OCI-LY7 (cell line): ENCODE data around the gene ASB10. TPM values are rescaled to one million over a fixed set of nuclear protein-coding genes. Genes with fewer than 3 reads are reported as not detected.

Source experiments
- BruUV-seq: library from RNA; stranded (reverse); fragments of 400-500 nt; replicated peaks from 2 replicates; lab custom pipeline; 2021; lab: Mats Ljungman, UMichigan
- CTCF ChIA-PET: fragments of 300-600 bp; sonication (Branson Sonifier 250); formaldehyde crosslinking; loops from one replicate; lab custom pipeline; 2022; ENCODE audit warnings: antibody characterized with exemption; ENCODE audit not compliant: unreplicated experiment; lab: Charles Lee
- POLR2A ChIA-PET: fragments of 300-600 bp; sonication (Branson Sonifier 250); formaldehyde crosslinking; loops from one replicate; lab custom pipeline; 2022; ENCODE audit warnings: antibody characterized with exemption; lab: Charles Lee
- DNase-seq: peaks from one replicate; pipeline ENCODE4 v3.0.0-alpha.2; 2015; ENCODE audit warnings: low spot score
- H2AFZ ChIP-seq: fragments of 200-600 bp; sonication (generic), shearing (Covaris generic); 2 replicates; pipeline ENCODE4 v1.6.1; 2014; ENCODE audit warnings: mild to moderate bottlenecking, antibody characterized with exemption, low read length, moderate library complexity
- H3K27ac ChIP-seq: fragments of 200-600 bp; sonication (generic); 2 replicates; pipeline ENCODE4 v1.5.1; 2014; ENCODE audit warnings: mixed run types, low read depth, mild to moderate bottlenecking, moderate library complexity, low read length, inconsistent platforms; ENCODE audit not compliant: poor library complexity, severe bottlenecking
- H3K36me3 ChIP-seq: fragments of 200-600 bp; sonication (generic); 2 replicates; pipeline ENCODE4 v1.6.1; 2014; ENCODE audit warnings: mild to moderate bottlenecking, antibody characterized with exemption, low read length, moderate library complexity, mixed read lengths; ENCODE audit not compliant: insufficient read depth
- H3K4me1 ChIP-seq: fragments of 200-600 bp; sonication (generic); 2 replicates; pipeline ENCODE4 v1.5.1; 2014; ENCODE audit warnings: mild to moderate bottlenecking, low read length; ENCODE audit not compliant: insufficient read depth, poor library complexity, severe bottlenecking
- H3K4me2 ChIP-seq: fragments of 200-600 bp; sonication (generic); 2 replicates; pipeline ENCODE4 v1.6.1; 2014; ENCODE audit warnings: mild to moderate bottlenecking, low read length
- H3K4me3 ChIP-seq: fragments of 200-600 bp; sonication (generic); 2 replicates; pipeline ENCODE4 v1.5.1; 2014; ENCODE audit warnings: mild to moderate bottlenecking, low read depth, low read length; ENCODE audit not compliant: poor library complexity, severe bottlenecking
- H3K79me2 ChIP-seq: fragments of 200-600 bp; sonication (generic); 2 replicates; pipeline ENCODE4 v1.6.1; 2016; ENCODE audit warnings: low read depth, mild to moderate bottlenecking, low read length, moderate library complexity, mixed read lengths; ENCODE audit not compliant: insufficient read depth
- H3K9me2 ChIP-seq: fragments of 200-600 bp; sonication (generic); 2 replicates; pipeline ENCODE4 v1.6.1; 2016; ENCODE audit warnings: mild to moderate bottlenecking, low read length, mixed read lengths; ENCODE audit not compliant: insufficient read depth
- H3K9me3 ChIP-seq: fragments of 200-600 bp; sonication (generic); 2 replicates; pipeline ENCODE4 v1.6.1; 2014; ENCODE audit warnings: mild to moderate bottlenecking, mixed run types, low read length, mixed read lengths
- H4K20me1 ChIP-seq: fragments of 200-600 bp; sonication (generic); 2 replicates; pipeline ENCODE4 v1.6.1; 2014; ENCODE audit warnings: mild to moderate bottlenecking, antibody characterized with exemption, low read length, moderate library complexity, mixed read lengths; ENCODE audit not compliant: insufficient read depth
- EZH2phosphoT487 ChIP-seq: fragments of 200-600 bp; sonication (generic); IDR thresholded peaks from 2 replicates; pipeline ENCODE4 v1.6.1; 2018; ENCODE audit warnings: low read depth, borderline replicate concordance, mild to moderate bottlenecking, mixed run types, antibody characterized with exemption, low read length, moderate library complexity, mixed read lengths
- intact Hi-C: fragments of 100-400 bp; cut with micrococcal nuclease; formaldehyde crosslinking; loops from one replicate; pipeline ENCODE4 v1.10.0; 2022; ENCODE audit not compliant: unreplicated experiment
- total RNA-seq, 2 experiments: library from RNA; depleted of rRNA in 1 of 2; stranded (reverse); fragments of >200 nt in 1 of 2; shearing (Covaris generic) in 1 of 2; gene quantifications; 2 replicates each; pipeline ENCODE4 v1.2.3, GENCODE V29; 2014 to 2022
- TF ChIP-seq, protein P1 (sequence below): fragments of 200-600 bp; sonication (generic); conservative IDR thresholded peaks from 2 replicates; pipeline ENCODE4 v1.5.1; 2014; ENCODE audit warnings: mild to moderate bottlenecking, antibody characterized with exemption, low read length, moderate library complexity, mixed read lengths

ASB10 gene
- total RNA-seq, 2 experiments from 2014 or later = not detected

DNA sequence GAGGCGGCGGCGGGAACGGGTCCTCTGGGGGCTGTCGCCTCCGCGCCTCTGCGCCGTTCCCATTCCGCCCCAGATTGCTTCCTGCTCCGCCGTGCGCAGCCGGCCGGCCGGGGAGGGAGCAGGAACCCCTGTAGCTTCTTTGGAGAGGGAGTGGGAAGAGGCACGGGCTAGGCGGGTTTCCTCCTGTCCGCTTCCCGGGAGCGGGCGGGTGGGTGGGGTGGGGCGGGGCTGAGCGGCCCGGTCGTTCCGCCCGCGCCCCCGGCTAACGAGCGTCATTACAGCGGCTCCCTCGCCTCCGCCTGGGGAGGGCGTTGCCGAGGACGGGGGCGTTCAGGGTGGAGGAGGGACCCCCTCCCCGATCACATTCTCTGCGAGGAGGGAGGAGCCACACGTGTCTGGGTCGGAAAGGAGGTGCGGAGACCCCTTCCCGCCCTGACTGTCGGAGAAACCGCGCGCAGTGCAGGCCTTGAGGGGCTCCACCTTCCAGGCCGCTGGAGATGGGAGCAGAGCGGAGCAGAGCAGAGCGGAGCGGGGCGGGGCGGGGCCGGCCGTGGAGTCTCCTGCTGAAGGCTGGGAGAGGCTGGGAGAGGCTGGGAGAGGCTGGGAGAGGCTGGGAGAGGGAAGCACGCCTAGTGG lies 61.1 kb downstream of the ASB10 start:
- no peaks in the 10 kb centered on the region for H3K4me1 ChIP-seq
- H3K9me2 ChIP-seq = no peaks in the 10 kb centered on the region
- no peak for DNase-seq
- CTCF ChIA-PET = no interaction called here
- intact Hi-C loops = loop anchor here (2.0 kb wide), 1 partner anchor 39 kb away; no protein-coding TSS in a partner anchor
- H4K20me1 ChIP-seq = no peaks in the 10 kb centered on the region
- no peak overlapping the region for H2AFZ ChIP-seq
- no peaks in the 10 kb centered on the region for H3K36me3 ChIP-seq
- no peak overlapping the region for H3K4me3 ChIP-seq
- BruUV-seq = no TSS peak
- H3K9me3 ChIP-seq = no peaks in the 10 kb centered on the region
- no peak overlapping the region for H3K27ac ChIP-seq
- no peaks in the 10 kb centered on the region for H3K79me2 ChIP-seq
- TF ChIP-seq, protein P1, sequence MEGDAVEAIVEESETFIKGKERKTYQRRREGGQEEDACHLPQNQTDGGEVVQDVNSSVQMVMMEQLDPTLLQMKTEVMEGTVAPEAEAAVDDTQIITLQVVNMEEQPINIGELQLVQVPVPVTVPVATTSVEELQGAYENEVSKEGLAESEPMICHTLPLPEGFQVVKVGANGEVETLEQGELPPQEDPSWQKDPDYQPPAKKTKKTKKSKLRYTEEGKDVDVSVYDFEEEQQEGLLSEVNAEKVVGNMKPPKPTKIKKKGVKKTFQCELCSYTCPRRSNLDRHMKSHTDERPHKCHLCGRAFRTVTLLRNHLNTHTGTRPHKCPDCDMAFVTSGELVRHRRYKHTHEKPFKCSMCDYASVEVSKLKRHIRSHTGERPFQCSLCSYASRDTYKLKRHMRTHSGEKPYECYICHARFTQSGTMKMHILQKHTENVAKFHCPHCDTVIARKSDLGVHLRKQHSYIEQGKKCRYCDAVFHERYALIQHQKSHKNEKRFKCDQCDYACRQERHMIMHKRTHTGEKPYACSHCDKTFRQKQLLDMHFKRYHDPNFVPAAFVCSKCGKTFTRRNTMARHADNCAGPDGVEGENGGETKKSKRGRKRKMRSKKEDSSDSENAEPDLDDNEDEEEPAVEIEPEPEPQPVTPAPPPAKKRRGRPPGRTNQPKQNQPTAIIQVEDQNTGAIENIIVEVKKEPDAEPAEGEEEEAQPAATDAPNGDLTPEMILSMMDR = no peak
- TF ChIP-seq EZH2phosphoT487 = no peak
- POLR2A ChIA-PET = no interaction called here
- no peak overlapping the region for H3K4me2 ChIP-seq

Other genes with a start within 250 kb of the ASB10 start
- 4.0 and 7.5 TPM in 2 replicates for gene KCNH2, start 208.9 kb downstream of the ASB10 start, total RNA-seq (2014; rRNA removed; shearing (Covaris generic))
- gene KCNH2, start 208.9 kb downstream of the ASB10 start, total RNA-seq (2022) = 5.8 and 6.2 TPM in 2 replicates
- gene NOS3, start 196.2 kb downstream of the ASB10 start, total RNA-seq (2014; rRNA removed; shearing (Covaris generic)) = 0.41 and 0.82 TPM in 2 replicates
- 0.30 and 0.78 TPM in 2 replicates for gene NOS3, start 196.2 kb downstream of the ASB10 start, total RNA-seq (2022)
- gene ATG9B, start 162.8 kb downstream of the ASB10 start, total RNA-seq (2014; rRNA removed; shearing (Covaris generic)) = 0.18 and 1.1 TPM in 2 replicates
- 0.94 and 0.97 TPM in 2 replicates for gene ATG9B, start 162.8 kb downstream of the ASB10 start, total RNA-seq (2022)
- gene ABCB8, start 158.8 kb downstream of the ASB10 start, total RNA-seq (2014; rRNA removed; shearing (Covaris generic)) = 29.5 and 32.0 TPM in 2 replicates
- gene ABCB8, start 158.8 kb downstream of the ASB10 start, total RNA-seq (2022) = 63.9 and 64.7 TPM in 2 replicates
- 3.3 and 7.9 TPM in 2 replicates for gene ASIC3, start 138.7 kb downstream of the ASB10 start, total RNA-seq (2014; rRNA removed; shearing (Covaris generic))
- gene ASIC3, start 138.7 kb downstream of the ASB10 start, total RNA-seq (2022) = 14.8 and 22.3 TPM in 2 replicates
- 30.9 and 35.2 TPM in 2 replicates for gene CDK5, start 129.4 kb downstream of the ASB10 start, total RNA-seq (2014; rRNA removed; shearing (Covaris generic))
- gene CDK5, start 129.4 kb downstream of the ASB10 start, total RNA-seq (2022) = 23.1 and 23.7 TPM in 2 replicates
- 64.2 and 112 TPM in 2 replicates for gene SLC4A2, start 127.7 kb downstream of the ASB10 start, total RNA-seq (2014; rRNA removed; shearing (Covaris generic))
- 81.4 and 86.0 TPM in 2 replicates for gene SLC4A2, start 127.7 kb downstream of the ASB10 start, total RNA-seq (2022)
- gene FASTK, start 106.4 kb downstream of the ASB10 start, total RNA-seq (2014; rRNA removed; shearing (Covaris generic)) = 114 and 118 TPM in 2 replicates
- 87.7 and 90.5 TPM in 2 replicates for gene FASTK, start 106.4 kb downstream of the ASB10 start, total RNA-seq (2022)
- gene TMUB1, start 103.8 kb downstream of the ASB10 start, total RNA-seq (2014; rRNA removed; shearing (Covaris generic)) = 38.6 and 56.0 TPM in 2 replicates
- gene TMUB1, start 103.8 kb downstream of the ASB10 start, total RNA-seq (2022) = 53.2 and 59.6 TPM in 2 replicates
- 4.4 and 4.8 TPM in 2 replicates for gene AGAP3, start 100.8 kb downstream of the ASB10 start, total RNA-seq (2014; rRNA removed; shearing (Covaris generic))
- 23.1 and 30.9 TPM in 2 replicates for gene AGAP3, start 100.8 kb downstream of the ASB10 start, total RNA-seq (2022)
- gene GBX1, start 19.6 kb downstream of the ASB10 start, total RNA-seq (2014; rRNA removed; shearing (Covaris generic)) = not detected in 2 replicates
- gene GBX1, start 19.6 kb downstream of the ASB10 start, total RNA-seq (2022) = not detected in 2 replicates
- gene H2BK1, start 23.2 kb upstream of the ASB10 start, total RNA-seq (2014; rRNA removed; shearing (Covaris generic)) = 1.3 TPM in 1 of 2 replicates, not detected in the other
- gene H2BK1, start 23.2 kb upstream of the ASB10 start, total RNA-seq (2022) = not detected in 2 replicates
- 30.7 and 31.8 TPM in 2 replicates for gene ABCF2, start 40.0 kb upstream of the ASB10 start, total RNA-seq (2014; rRNA removed; shearing (Covaris generic))
- 28.6 and 44.9 TPM in 2 replicates for gene ABCF2, start 40.0 kb upstream of the ASB10 start, total RNA-seq (2022)
- gene CHPF2, start 45.2 kb upstream of the ASB10 start, total RNA-seq (2014; rRNA removed; shearing (Covaris generic)) = 19.8 and 27.0 TPM in 2 replicates
- gene CHPF2, start 45.2 kb upstream of the ASB10 start, total RNA-seq (2022) = 29.8 and 34.2 TPM in 2 replicates
- gene SMARCD3, start 61.4 kb upstream of the ASB10 start, total RNA-seq (2014; rRNA removed; shearing (Covaris generic)) = 1.5 and 2.5 TPM in 2 replicates
- 1.5 and 1.9 TPM in 2 replicates for gene SMARCD3, start 61.4 kb upstream of the ASB10 start, total RNA-seq (2022)
- 44.1 and 44.2 TPM in 2 replicates for gene NUB1, start 154.6 kb upstream of the ASB10 start, total RNA-seq (2014; rRNA removed; shearing (Covaris generic))
- gene NUB1, start 154.6 kb upstream of the ASB10 start, total RNA-seq (2022) = 50.7 and 57.0 TPM in 2 replicates
- gene WDR86, start 222.8 kb upstream of the ASB10 start, total RNA-seq (2014; rRNA removed; shearing (Covaris generic)) = 0.13 and 0.44 TPM in 2 replicates
- 0.51 and 0.65 TPM in 2 replicates for gene WDR86, start 222.8 kb upstream of the ASB10 start, total RNA-seq (2022)